ENCODE results near the gene PCDHA6.
"Not testable (repeated sequence)": the region's sequence is repeated elsewhere in the genome, so short reads cannot be mapped to it uniquely, and the experiment has no call there.

GRCh38 chr5:140876541-140877261 is 48.9 kb downstream of the PCDHA6 start:
- not testable (repeated sequence) for TF ChIP-seq CTCF (conservative IDR thresholded peaks at IDR 0.05; ENCODE audit: low read length); EZH2phosphoT487 (IDR thresholded peaks at IDR 0.05; ENCODE audit: borderline replicate concordance, low read depth, low read length)
